ENCODE measurements around the gene LMX1B.

GRCh38 chr9:126605792-126606482 lies 7.8 kb upstream of the LMX1B start:
- TF ChIP-seq, protein P1, sequence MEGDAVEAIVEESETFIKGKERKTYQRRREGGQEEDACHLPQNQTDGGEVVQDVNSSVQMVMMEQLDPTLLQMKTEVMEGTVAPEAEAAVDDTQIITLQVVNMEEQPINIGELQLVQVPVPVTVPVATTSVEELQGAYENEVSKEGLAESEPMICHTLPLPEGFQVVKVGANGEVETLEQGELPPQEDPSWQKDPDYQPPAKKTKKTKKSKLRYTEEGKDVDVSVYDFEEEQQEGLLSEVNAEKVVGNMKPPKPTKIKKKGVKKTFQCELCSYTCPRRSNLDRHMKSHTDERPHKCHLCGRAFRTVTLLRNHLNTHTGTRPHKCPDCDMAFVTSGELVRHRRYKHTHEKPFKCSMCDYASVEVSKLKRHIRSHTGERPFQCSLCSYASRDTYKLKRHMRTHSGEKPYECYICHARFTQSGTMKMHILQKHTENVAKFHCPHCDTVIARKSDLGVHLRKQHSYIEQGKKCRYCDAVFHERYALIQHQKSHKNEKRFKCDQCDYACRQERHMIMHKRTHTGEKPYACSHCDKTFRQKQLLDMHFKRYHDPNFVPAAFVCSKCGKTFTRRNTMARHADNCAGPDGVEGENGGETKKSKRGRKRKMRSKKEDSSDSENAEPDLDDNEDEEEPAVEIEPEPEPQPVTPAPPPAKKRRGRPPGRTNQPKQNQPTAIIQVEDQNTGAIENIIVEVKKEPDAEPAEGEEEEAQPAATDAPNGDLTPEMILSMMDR (conservative IDR thresholded peaks at IDR 0.05; ENCODE audit: low read depth, low read length): no peak
- TF ChIP-seq EZH2 (IDR thresholded peaks at IDR 0.05; ENCODE audit: low read length, unreplicated experiment): no peak
